ENCODE results near the gene COL11A2. TPM values are rescaled to one million over a fixed set of nuclear protein-coding genes. Genes with fewer than 3 reads are reported as not detected.
A peak's percentile ranks its signal among the peaks of the same experiment; 100 is the strongest.
"Not testable (repeated sequence)": the region's sequence is repeated elsewhere in the genome, so short reads cannot be mapped to it uniquely, and the experiment has no call there.

COL11A2 gene
- total RNA-seq, result 1 to 10 TPM; 1.5 to 4.0 (median 2.3) TPM
- polyA plus RNA-seq, result 3.7 TPM
- long read RNA-seq, donor 1, partial matches to known transcripts, result 0 of 1 reads
- long read RNA-seq, donor 1, other reads (novel, unspliced or antisense), result 1 of 1 reads
- long read RNA-seq, donor 2, full-length matches to known transcripts, result 1 of 4 reads
- long read RNA-seq, donor 2, partial matches to known transcripts, result 3 of 4 reads
- long read RNA-seq, donor 2, other reads (novel, unspliced or antisense), result 0 of 4 reads
- long read RNA-seq, donor 3, partial matches to known transcripts, result 5 of 6 reads
- long read RNA-seq, donor 3, other reads (novel, unspliced or antisense), result 0 of 6 reads
- long read RNA-seq, donor 4, partial matches to known transcripts, result 5 of 11 reads
- long read RNA-seq, donor 4, other reads (novel, unspliced or antisense), result 6 of 11 reads

DNA sequence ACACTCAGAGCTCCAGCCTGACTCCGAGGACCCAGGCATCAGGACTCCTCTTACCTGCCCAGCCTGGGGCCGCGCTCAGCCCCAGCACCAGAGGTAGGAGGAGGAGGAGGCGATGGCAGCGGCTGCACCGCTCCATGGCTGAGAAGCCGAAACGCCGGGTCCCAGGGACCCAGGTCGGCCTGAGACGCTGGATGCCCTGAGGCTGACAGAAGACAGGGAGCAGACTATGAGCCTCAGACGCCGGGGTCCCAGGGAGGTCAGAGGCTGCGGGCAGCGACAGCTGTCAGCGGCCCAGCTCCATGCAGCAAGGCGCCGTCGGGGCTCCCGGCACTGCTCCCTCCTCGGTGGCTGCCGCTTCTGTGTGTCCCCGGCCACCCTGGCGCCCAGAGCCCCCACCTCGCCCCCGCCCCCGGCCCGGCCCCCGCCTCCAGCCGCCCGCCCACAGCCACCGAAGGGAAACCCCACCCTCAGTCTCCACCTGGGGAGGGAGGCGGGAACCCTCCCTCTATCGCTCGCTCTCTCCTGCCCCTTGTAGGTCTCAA, at the start of gene COL11A2:
TSS of gene COL11A2 (minus strand) at position 363 of the 542 bp plus-strand sequence. CDS start at position 136, 227 bp downstream.
- Histone ChIP-seq H3K27ac (ENCODE audit: low read length) (peak within 1 kb of the TSS; percentile 56), H3K4me1 (ENCODE audit: control insufficient read depth, insufficient read depth, low read length) (peaks cover 3% of the 10 kb centered on the region), H3K9me3 (ENCODE audit: control insufficient read depth, low read length) (no peaks in the 10 kb centered on the region), H3K4me3 (ENCODE audit: low read length) (peak within 1 kb of the TSS; percentile 61), H3K27me3 (ENCODE audit: control insufficient read depth, insufficient read depth) (no peaks in the 10 kb centered on the region)
- DNase-seq (peak in 2 of 3 donors; percentile 64 to 70), ATAC-seq (peak; percentile 13)
- intact Hi-C loops (cut with DNase I), result no loop called here
- 15% methylated on average over 33 of the region's 35 CpGs for WGBS

- 59% methylated on average over 3 of the region's 3 CpGs for WGBS
- no peaks in the 10 kb centered on the region for H3K27me3 ChIP-seq (ENCODE audit: control insufficient read depth, insufficient read depth)
- DNase-seq, result no peak
- no peaks in the 10 kb centered on the region for H3K9me3 ChIP-seq (ENCODE audit: control insufficient read depth, low read length)
- intact Hi-C loops (cut with DNase I), result loop anchor here in 3 of 4 donors (5.0 to 10.0 kb wide), 3 partner anchors 67 to 117 kb away; no protein-coding TSS in a partner anchor
- H3K27ac ChIP-seq (ENCODE audit: low read length), result no peak overlapping the region
- no peak for ATAC-seq
- no peaks in the 10 kb centered on the region for H3K4me1 ChIP-seq (ENCODE audit: control insufficient read depth, insufficient read depth, low read length)
- no peak overlapping the region for H3K4me3 ChIP-seq (ENCODE audit: low read length)
Measured at GRCh38 chr6:33241968-33242367, 49.7 kb upstream of the COL11A2 start.

DNA sequence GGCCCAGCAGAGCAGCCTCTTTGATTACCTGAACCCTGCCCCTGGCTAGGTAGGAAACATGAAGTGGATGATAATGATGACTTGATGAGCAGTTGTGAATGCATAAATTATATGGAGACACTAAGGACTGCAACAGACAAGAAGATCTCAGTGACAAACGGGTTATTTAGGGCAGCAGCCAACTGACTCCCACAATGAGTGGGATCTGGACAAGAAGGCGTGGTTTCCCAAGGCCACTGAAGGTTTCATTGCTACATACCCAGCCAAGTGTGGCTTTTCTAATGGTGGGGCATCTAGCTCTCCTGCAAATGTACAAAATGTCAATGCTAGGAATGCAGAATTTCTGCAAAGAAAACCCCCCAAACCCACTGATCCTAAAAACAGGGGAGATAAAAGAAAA, 45.5 kb upstream of the COL11A2 start:
- DNase-seq (no peak), ATAC-seq (no peak)
- Histone ChIP-seq H3K4me3 (ENCODE audit: low read length) (no peak overlapping the region), H3K27ac (ENCODE audit: low read length) (no peak overlapping the region), H3K27me3 (ENCODE audit: control insufficient read depth, insufficient read depth) (no peaks in the 10 kb centered on the region), H3K4me1 (ENCODE audit: control insufficient read depth, insufficient read depth, low read length) (peaks cover 1% of the 10 kb centered on the region), H3K9me3 (ENCODE audit: control insufficient read depth, low read length) (no peaks in the 10 kb centered on the region)
- WGBS, result 58% methylated on average over 2 of the region's 2 CpGs
- intact Hi-C loops (cut with DNase I), result no loop called here

DNA sequence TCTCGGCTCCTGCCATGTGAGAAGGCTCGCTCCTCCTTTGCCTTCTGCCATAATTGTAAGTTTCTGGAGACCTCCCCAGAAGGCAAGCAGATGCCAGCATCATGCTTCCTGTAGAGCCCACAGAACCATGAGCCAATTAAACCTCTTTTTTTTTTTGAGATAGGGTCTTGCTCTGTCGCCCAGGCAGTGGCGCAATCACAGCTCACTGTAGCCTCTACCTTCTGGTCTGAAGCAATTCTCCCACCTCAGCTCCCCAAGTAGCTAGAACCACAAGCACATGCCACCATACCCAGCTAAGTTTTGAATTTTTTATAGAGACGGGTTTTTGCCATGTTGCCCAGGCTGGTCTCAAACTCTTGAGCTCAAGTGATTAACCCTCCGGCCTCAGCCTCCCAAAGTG, 44.6 kb upstream of the COL11A2 start:
- 87% methylated on average over 6 of the region's 6 CpGs for WGBS
- Histone ChIP-seq H3K4me1 (ENCODE audit: control insufficient read depth, insufficient read depth, low read length) (peaks cover 1% of the 10 kb centered on the region), H3K9me3 (ENCODE audit: control insufficient read depth, low read length) (no peaks in the 10 kb centered on the region), H3K27me3 (ENCODE audit: control insufficient read depth, insufficient read depth) (no peaks in the 10 kb centered on the region), H3K27ac (ENCODE audit: low read length) (no peak overlapping the region), H3K4me3 (ENCODE audit: low read length) (no peak overlapping the region)
- DNase-seq (no peak), ATAC-seq (no peak)
- intact Hi-C loops (cut with DNase I), result no loop called here

DNA sequence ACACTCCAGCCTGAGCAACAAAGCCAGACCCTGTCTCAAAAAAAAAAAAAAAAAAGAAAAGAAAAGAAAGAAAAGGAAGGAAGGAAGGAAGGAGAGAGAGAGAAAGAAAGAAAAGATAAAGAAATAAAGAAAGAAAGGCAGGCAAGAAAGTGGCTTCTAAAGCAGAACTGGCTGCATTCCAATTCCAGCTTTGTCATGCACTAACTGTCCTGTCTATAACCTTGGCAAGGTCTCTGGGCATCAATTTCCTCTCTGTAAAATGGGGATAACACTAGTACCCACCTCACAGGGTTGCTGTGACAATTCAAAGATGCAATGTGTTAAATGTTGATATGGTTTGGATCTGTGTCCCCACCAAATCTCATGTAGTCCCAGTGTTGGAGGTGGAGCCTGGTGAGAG, 44.1 kb upstream of the COL11A2 start:
- Histone ChIP-seq H3K9me3 (ENCODE audit: control insufficient read depth, low read length) (no peaks in the 10 kb centered on the region), H3K4me3 (ENCODE audit: low read length) (no peak overlapping the region), H3K4me1 (ENCODE audit: control insufficient read depth, insufficient read depth, low read length) (peaks cover 1% of the 10 kb centered on the region), H3K27me3 (ENCODE audit: control insufficient read depth, insufficient read depth) (no peaks in the 10 kb centered on the region), H3K27ac (ENCODE audit: low read length) (no peak overlapping the region)
- ATAC-seq (no peak), DNase-seq (no peak)
- intact Hi-C loops (cut with DNase I), result no loop called here

- H3K4me3 ChIP-seq (ENCODE audit: low read length), result no peak overlapping the region
- no peak for DNase-seq
- H3K9me3 ChIP-seq (ENCODE audit: control insufficient read depth, low read length), result no peaks in the 10 kb centered on the region
- intact Hi-C loops (cut with DNase I), result no loop called here
- H3K4me1 ChIP-seq (ENCODE audit: control insufficient read depth, insufficient read depth, low read length), result peaks cover 1% of the 10 kb centered on the region
- H3K27ac ChIP-seq (ENCODE audit: low read length), result no peak overlapping the region
- WGBS, result 16% methylated on average over 6 of the region's 6 CpGs
- no peaks in the 10 kb centered on the region for H3K27me3 ChIP-seq (ENCODE audit: control insufficient read depth, insufficient read depth)
- no peak for ATAC-seq
Measured at GRCh38 chr6:33235221-33235634, 43.0 kb upstream of the COL11A2 start.

- DNase-seq; ATAC-seq; H3K4me1 ChIP-seq (ENCODE audit: control insufficient read depth, insufficient read depth, low read length); H3K9me3 ChIP-seq (ENCODE audit: control insufficient read depth, low read length); H3K27me3 ChIP-seq (ENCODE audit: control insufficient read depth, insufficient read depth); H3K27ac ChIP-seq (ENCODE audit: low read length); H3K4me3 ChIP-seq (ENCODE audit: low read length); intact Hi-C loops (cut with DNase I): not testable (repeated sequence)
- WGBS, result 45% methylated on average over 14 of the region's 14 CpGs
Measured at GRCh38 chr6:33226503-33227120, 34.3 kb upstream of the COL11A2 start.

DNA sequence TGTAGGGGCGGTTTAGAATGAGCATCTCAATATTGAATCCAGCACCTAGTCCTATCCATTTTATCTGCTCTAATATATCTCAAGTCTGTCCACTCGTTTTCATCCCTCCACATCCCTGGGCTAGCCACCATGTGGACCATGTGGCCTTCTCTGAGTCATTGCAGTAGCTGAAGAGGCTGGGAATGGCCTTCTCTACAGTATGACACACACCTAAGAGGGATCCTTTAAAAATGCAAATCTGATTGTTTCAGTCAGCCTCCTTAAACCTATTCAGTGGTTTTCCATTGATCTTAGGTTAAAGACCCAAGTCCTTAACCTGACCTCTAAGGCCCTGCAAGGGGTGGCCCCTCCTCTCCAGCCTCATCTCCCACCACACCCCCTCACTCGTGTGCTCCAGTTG, 25.4 kb upstream of the COL11A2 start:
- Histone ChIP-seq H3K27ac (ENCODE audit: low read length) (no peak overlapping the region), H3K4me1 (ENCODE audit: control insufficient read depth, insufficient read depth, low read length) (no peaks in the 10 kb centered on the region), H3K9me3 (ENCODE audit: control insufficient read depth, low read length) (no peaks in the 10 kb centered on the region), H3K4me3 (ENCODE audit: low read length) (no peak overlapping the region), H3K27me3 (ENCODE audit: control insufficient read depth, insufficient read depth) (no peaks in the 10 kb centered on the region)
- DNase-seq (no peak), ATAC-seq (no peak)
- 54% methylated on average over 3 of the region's 3 CpGs for WGBS
- intact Hi-C loops (cut with DNase I), result no loop called here

DNA sequence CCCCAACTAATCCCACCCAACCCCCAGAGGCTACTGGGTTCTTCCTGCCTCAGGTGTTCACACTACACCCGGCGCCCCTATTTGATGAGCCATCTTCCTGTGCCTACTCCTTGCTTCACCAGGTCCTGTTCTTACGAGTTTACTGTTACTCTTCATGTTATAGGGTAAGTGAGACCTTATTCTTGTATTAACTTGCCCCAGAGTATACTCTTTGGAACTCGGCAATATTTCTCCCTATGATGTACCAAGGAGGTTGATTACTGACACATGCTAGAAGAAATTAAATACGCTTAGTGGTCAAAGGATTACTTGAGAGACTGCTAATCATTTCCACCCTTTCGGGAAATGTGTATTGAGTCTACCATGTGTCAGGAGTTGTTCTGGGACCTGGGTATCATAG, 25.0 kb upstream of the COL11A2 start:
- no peaks in the 10 kb centered on the region for H3K4me1 ChIP-seq (ENCODE audit: control insufficient read depth, insufficient read depth, low read length)
- intact Hi-C loops (cut with DNase I), result no loop called here
- ATAC-seq (no peak), DNase-seq (no peak)
- H3K27me3 ChIP-seq (ENCODE audit: control insufficient read depth, insufficient read depth), result no peaks in the 10 kb centered on the region
- H3K9me3 ChIP-seq (ENCODE audit: control insufficient read depth, low read length), result no peaks in the 10 kb centered on the region
- WGBS, result 84% methylated on average over 6 of the region's 6 CpGs
- H3K27ac ChIP-seq (ENCODE audit: low read length), result no peak overlapping the region
- no peak overlapping the region for H3K4me3 ChIP-seq (ENCODE audit: low read length)

GRCh38 chr6:33216117-33216649, 23.9 kb upstream of the COL11A2 start:
- intact Hi-C loops (cut with DNase I), result no loop called here
- Histone ChIP-seq H3K9me3 (ENCODE audit: control insufficient read depth, low read length) (no peaks in the 10 kb centered on the region), H3K4me3 (ENCODE audit: low read length) (no peak overlapping the region), H3K4me1 (ENCODE audit: control insufficient read depth, insufficient read depth, low read length) (no peaks in the 10 kb centered on the region), H3K27ac (ENCODE audit: low read length) (no peak overlapping the region), H3K27me3 (ENCODE audit: control insufficient read depth, insufficient read depth) (no peaks in the 10 kb centered on the region)
- ATAC-seq (no peak), DNase-seq (no peak)
- WGBS, result 82% methylated on average over 4 of the region's 4 CpGs
